Stimulated activated CD4-positive, alpha-beta T cell treated with anti-CD3 and anti-CD28 coated beads, TNF-alpha, amount 100 ng/mL, for 48 hours (primary cell): Measurements from ENCODE around the gene SDC3.

Experiments
- DNase-seq, 3 donors: peaks; one replicate each; pipeline ENCODE4 v3.0.0-alpha.2; 2020; ENCODE audit warnings: low read depth in 3 of 3

SDC3 gene

DNA sequence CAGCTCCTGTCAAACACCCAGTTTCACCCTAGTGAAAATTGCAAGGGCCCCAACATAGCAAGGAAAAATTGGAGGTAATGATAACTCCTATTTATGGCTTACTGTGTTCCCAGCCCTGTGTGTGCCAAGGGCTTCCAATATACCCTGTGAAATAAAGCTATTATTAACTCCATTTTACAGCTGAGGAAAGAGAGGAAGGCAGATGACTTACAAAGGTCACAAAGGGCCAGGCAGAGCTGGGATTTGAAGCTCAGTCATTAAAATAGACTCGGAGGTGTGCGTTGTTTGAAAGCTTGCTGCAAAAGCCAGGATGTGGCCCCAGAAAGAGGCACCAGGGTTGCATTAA, 20.2 kb upstream of the SDC3 start:
- DNase-seq = no peak

DNA sequence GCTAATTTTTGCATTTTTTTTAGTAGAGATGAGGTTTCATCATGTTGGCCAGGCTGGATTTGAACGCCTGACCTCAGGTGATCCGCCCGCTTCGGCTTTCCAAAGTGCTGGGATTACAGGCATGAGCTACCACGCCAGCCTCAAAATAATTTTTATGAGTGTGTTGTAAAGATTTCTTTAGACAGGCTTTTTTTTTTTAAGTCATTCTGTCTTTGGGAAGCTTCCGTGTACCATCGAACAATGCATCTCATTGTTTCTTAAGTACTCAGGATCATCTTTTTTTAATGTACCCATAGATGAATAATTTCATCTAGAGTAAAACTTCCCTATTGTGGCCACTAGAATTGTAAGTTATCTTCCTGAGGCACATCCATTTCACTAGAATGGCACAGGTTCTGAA, 19.6 kb upstream of the SDC3 start:
- DNase-seq = no peak

DNA sequence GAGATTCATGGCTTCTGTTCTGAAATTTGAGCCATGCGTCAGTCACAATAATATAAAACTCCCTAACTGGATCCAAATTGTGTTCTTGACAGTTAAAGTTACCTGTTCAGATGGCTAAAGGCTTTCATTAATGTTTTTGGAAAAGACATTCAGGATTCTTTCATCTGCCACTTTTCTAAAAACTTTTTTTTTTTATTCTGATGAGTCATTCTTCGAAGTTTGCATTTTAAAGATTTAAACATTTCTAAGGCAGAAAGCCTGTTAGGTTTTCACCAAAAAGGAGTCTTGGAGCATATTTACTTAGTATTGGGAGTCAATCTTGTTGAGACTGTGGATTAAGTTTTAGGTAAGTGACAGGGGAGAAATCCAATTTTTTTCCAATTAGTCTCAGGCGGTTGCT, 18.9 kb upstream of the SDC3 start:
- no peak for DNase-seq

DNA sequence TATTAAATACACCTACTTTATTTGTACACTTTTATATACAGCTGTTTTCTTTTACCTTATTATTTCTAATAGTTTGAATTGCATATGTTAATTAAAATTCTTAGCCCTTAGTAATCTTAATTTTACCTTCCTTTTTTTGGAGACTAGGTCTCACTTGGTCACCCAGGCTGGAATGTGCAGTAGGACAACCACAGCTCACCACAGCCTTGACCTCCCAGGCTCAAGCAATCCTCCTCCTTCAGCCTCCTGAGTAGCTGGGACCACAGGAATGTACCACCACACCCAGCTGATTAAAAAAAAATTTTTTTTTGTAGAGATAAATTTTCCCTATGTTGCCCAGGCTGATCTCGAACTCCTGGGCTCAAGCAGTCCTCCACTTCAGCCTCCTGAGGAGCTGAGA, 15.0 kb upstream of the SDC3 start:
- no peak for DNase-seq

DNA sequence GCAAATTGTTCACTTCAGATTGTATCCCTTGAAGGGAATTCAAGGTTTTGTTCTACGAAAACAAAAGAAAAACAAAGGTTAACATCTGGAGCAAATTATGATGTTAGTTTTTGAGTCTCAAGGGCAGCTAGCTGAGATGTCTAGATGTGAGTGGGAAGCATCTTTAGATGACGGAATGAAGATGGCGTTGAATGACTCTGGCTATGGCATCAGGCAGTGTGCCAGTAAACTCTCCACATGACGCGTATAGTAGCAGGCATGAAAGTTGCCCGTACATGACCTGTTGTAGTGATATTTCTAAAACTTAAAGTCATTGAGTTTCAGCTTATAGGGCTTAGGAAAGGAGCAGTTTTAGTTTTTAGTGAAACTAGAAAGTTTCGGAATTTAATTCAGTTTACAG, 12.3 kb upstream of the SDC3 start:
- no peak for DNase-seq

DNA sequence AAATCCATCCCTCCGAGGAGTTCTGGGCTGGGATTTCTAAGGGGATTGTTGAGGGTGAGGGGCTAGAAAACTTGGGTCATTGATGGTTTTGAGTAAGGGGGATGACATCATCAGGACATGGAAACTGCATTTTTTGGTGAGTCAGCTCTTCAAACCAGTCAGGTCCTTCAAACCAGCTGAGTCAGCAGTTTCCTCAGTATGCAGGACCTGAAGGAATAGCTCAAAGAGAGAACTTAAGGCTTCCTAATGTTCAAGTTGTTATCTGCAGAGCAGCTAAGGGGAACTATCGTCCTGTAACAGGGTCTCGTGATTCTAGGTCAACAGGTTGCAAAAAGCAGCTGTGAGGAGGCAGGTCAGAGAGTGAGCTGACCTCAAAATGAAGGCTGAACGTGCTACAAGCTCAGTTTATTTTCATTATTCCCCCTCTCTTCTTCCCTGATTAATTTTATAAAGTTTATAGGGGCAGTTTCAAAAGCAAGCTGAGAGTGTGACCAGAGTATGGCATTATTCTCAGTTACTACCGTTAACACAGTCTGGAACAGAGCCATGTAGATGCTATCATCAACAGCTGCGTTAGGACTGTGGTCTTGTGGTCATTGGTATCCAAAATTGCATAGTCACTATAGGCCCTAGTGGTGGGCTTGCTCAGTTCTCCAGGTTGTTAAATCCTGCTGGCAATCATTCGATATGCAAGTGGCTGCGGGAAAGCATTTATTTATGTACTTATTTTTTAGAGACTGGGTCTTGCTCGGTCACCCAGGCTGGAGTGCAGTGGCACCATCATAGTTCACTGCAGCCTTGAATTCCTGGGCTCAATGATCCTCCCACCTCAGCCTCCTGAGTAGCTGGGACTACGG, 10.7 kb upstream of the SDC3 start:
- DNase-seq = no peak

DNA sequence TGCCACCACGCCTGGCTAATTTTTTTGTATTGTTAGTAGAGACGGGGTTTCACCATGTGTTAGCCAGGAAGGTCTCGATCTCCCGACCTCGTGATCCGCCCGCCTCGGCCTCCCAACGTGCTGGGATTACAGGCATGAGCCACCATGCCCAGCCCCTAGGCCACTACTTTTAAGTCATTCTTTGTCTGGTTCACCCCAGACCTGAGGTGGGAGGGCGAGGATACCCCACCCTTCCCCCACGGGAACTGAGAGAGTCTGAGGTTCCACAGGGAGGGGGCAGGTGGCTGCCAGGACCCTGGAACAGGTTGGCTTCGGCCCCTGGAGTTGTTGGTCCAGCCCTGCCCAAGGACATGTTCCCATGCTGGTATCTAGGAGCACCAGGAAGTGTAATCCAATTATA, 7.7 kb upstream of the SDC3 start:
- no peak for DNase-seq

DNA sequence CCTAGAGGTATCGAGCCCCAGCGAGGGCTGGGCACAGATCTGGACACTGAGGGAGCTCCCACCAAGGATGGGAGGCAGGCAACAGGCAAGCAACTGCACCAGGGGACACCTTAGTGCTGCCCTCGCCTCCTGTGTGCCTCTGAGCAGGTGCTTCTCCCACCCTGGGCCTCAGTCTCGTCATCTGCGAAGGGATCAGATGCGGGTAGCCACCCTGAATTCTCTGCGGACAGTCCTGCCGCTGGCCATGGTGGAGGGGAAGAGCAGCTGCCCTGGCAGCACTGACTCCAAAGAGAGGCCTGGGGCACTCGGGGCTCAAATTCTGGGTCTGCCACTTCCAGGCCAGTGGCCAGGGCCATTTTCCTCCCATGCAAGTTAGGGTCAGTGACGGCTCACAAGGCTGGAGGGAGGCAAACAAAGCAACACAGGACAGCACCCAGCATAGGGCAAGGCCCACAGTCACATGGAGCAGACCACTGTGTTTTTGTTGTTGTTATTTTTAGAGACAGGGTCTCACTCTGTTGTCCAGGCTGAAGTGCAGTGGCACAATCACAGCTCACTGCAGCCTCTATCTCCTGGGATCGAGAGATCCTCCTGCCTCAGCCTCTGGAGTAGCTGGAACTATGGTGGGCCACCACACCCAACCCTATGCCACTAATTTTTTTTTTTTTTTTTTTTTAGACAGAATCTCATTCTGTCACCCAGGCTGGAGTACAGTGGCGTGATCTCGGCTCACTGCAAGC, 7.1 kb upstream of the SDC3 start:
- DNase-seq = no peak

DNA sequence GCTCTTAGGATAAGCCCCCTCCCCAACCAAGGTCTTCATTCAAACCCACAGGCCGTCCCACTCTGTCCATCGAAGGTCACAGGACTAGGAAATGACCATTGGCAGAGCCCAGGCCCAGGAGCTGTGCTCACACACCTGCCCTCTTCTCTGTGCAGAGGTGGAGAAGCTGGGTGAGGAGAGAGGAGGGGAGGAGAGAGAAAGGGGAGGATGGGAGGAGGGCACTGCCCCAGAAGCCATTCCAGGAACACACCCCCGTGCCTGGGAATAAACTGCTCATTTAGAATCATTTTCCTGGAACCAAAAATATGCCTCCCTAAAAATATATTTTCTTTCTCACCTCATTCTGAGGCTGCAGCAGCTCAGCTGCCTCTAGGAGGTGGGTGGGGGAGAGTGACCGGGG, 6.4 kb upstream of the SDC3 start:
- no peak for DNase-seq

DNA sequence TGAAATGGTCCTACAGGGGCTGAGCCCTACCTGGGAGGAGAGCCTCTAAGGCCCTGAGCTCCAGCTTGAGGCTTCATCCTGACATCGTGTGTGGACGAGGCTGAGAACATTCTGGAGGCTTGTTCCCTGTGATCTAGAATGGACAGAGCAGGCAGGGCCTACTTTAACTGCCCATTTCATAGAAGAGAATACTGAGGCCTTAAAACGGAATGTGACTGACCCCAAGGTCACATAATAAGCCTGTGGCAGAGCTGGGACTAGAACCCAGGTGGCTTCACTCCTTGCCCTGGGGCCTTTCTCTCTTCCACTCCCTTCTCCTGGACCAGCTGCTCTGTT, 6.0 kb upstream of the SDC3 start:
- no peak for DNase-seq

DNA sequence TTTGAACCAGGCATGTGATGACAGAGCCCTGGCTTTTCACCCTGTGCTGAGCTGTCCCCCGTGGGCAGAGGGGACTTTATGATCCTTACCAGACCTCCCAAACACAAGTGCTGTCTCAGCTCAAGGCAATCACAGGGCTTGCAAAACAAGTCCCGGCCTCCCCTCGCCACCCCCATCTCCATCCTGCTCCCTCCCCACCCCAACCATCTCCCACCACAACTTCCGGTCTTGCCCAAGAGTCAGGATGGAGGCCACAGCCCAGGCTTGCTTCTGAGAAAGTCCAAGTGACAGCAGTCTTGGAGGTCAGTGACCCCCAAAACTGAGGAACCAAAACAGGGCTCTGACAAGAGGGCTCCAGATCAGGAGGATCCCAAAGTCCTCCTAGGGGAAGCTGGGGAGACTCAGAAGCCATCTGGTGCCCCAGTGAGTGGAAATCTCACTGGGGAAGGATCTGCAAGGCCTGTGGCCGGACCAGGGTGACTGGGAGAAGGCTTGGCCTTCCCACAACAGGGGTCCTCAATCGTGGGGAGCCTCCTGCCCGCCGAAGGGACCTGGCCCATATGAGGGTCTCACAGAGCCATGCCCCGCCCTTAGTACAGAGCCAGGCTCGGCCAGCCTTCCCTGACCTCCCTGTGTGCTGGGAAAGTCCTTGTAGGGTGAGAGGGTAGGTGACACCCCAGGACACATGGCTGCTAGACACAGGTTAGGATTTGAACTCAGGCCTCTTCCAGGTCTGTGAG, 4.5 kb upstream of the SDC3 start:
- no peak for DNase-seq

DNA sequence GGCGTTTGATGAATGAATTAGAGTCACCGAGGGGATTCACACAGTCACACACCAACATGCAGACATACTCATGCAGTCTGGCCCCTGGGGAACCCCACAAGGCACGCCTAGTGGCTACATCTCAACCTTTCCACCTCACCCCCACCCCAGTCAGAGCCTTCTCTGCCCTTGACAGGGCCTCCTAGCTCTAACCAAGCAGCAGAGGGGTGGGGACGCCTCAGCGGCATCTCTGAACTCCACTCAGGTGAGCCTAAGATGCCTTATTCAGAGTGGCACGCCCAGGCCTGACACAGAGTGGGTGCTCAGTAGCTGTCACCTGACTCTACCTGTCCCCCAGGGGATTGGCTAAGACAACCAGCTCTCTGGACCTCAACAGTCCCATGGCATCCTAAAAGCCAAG, 3.7 kb upstream of the SDC3 start:
- DNase-seq = no peak

DNA sequence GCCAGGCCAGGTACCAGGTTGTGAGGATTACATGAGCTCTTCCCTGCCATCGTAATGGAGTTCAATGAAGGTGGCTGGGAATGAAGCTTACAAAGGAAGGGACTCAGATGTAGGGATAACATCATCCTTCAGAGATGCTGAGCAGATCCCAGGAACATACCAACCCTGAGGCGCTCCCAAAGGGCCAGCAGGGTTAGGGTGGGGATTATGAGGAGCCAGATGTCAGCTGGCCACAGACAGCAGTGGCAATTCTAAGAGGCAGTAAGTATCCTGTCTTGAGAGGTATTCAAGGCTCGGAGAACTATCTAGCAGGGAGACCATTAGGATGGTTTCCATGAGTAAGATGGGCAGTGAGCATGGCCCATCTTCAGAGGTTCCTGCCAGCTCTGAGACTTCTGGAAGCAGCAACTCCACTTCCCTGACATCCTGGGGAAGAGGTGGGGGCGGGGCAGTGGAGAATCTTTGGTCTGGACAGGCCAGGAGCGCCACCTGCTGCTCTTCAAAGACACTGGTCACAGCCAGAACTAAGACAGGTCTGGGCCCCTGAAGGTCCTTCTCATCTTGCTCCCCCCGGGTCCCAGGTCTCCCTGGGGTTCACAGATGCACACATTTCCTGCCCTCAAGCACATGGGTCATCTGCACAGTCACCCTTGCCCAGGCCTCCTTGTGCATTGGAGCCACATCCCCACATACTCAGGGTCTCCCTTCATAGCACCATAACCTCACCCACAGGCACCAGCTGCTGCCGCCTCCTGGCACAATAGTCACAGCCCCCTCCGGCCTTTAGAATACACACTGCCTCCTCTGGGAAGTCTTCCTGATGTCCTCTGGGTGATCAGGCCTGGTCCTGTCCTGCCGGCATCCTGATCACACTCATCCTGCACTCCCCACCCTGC, 2.7 kb upstream of the SDC3 start:
- DNase-seq = peak; percentile 20 to 59 (median 25)

DNA sequence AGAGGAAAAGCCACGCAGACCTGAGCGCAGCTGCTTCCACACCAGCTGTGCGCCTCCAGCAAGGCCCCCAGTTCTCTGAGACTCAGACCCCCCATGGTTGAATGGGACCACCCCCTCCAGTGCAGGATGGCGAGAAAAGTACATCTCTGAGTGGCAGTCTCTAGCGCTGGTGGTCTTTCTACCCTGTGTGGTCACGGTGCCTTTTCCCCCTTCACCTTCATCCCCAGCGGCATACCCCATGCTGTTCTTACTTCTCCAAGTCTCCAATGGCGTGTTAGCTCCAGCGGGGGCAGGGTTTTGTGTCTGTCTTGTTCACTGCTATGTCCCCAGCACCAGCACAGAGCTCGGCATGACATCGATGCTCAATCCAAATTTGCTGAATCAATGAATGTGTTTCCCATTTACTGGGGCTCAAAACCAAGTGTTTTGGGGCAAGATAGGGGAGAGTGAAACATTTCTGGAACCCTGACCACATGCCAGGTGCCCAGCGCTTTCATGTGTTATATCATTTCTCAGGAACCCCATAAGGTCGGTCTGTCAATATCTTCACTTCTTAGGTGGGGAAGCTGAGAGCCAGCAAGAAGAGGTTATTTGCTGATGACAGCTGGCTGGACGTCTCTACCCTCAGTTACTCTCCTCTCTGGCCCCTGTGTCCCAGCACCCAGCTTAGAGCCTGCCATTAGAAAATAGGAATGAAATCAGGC, 959 bp upstream of the SDC3 start:
- DNase-seq = no peak

DNA sequence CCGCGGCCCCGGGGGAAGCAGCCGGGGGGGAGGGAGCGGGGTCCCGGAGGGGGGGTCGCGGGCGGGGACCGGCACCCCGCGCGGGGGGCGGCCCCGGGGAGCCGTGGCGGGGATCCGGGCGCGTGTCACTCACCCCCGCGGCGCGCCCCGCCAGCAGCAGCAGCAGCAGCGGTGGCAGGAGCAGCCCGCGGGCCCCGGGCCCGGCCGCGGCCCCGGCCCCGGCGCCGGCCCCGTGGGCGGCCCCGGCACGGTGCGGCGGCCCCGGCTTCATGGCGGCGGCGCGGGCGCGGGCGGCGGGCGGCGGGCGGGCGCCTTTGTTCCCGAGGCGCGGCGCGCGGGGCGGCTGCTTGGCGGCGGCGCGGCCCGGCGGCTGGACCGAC, 252 bp downstream of the SDC3 start:
- DNase-seq = no peak

DNA sequence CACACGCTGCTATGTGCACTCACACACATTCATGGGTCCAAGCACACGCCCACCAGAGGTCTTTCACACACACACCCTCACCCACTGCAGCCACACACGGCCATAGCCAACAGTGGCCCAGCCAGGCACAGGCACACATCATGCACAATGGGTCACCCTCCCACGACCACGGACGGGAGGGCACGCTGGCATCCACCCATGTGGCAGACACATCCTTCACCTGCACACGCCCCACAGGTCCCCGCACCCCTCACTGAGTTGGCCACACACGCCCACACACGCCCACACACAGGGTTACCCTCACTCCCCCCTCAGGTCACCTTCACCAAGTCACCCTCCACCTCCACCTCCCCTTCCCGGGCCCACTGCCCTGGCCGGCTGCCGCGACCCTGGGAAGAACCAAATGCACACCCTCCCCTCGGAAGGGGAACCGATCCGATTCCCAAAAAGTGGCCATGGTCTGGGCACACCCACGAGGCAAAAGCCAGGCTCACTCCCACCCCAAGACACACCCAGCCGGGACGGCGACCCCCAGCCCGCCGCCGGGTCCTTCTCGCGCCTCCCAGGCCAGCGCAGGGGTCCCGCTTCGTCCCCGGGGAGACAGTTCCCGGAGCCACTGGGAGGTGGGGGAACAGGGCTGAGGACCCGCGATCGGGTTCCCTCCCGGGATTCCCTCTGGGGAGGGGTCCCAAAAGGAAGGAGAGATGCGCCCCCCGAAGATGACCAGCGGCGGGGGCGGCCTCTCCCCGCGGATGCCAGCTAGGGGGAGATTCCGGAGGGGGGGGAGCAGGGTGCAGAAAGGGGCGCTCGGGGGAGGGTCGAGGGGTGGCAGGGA, 860 bp downstream of the SDC3 start:
- no peak for DNase-seq

DNA sequence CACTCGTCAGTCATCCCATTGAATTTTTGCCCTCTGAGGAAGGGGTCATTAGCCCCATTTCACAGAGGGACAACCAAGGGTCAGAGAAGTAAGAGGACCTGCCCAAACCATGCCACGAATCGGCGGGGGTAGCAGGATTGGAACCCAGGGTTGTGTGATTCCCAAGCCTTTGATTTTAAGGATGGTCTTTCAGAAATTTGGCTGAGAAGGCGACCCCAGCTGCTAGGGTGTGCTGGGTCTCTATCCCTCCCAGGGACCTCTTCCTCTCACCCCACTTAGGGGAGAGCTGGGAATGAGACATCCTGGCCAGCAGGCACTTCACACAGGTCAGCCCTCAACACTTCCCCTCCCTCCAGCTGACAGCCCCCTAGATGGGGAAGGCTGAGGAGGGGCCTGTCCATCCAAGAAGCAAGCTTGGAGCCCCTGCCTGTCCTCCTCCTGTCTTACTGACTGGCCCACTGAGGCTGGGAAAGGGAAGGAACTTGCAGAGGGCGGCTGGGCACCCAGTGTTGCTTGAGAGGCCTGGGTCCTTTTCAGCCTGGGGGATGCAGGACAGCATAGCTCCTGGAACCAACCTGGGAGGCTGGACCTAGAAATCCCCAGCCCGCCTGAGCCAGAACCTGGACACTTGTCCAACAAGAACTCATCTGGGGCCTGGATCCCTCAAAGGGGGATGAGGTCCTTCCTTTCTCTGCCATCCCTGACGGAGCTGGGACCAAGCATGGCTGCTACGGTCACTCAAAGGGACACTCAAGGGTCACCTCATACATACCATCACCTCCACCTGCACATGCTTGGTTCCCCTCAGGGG, 1.7 kb downstream of the SDC3 start:
- no peak for DNase-seq

DNA sequence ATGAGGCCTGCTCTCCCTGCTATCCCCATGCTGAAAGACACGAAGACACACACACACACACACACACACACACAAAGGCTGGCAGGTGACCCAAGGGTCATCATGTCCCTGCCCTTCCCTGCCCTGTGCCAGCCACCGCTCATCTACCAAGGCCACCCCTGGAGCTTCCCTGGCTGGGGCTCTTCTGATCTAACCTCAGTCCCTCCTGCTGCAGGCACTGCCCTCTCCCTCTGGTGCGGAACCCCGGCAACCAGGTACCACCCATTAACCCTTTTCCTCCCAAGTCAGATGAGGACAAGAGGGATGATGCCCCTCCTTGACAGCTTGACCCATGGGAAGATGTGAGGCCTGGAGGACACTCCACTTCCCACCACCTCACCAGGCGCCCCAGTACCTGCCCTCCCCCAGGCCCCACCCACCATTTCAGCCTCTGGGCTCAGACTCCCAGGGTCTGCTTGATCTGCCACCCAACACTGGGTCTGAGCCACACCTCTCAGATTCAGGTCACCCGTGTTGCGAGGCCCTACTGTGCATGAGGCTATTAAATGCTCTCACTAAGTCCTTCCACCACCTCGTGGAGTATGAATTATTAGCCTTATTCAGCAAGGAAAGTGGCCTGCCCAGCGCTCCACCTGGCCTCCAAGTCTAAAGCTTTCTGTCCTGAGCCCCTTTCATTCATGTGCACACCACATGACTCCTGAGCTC, 2.5 kb downstream of the SDC3 start:
- no peak for DNase-seq

DNA sequence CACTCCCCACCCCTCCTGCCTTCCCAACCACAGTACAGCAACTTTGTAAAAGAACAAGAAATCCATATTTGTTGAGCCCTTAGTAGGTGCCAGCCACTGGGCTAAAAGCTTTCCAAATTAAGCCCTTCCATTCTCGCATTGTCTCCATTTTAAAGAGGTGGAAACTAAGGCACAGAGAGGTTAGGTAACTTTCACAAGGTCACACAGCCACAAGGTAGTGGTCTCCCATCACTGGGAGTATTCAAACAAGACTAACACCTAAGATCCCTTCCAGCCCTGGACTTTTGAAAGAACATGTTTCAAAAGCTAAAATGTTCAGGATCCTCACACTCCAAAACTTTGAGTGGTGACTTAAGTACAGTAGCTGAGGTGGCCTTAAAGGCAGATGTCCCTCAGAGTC, 3.2 kb downstream of the SDC3 start:
- DNase-seq = no peak
